GM19467 (cell line): ENCODE measurements around the gene CYBC1.
A peak's percentile ranks its signal among the peaks of the same experiment; 100 is the strongest.
"Not testable (repeated sequence)": the region's sequence is repeated elsewhere in the genome, so short reads cannot be mapped to it uniquely, and the experiment has no call there.

Source experiments
- ATAC-seq: cut with Tn5 transposase; IDR thresholded peaks from one replicate; pipeline ENCODE4 v1.9.1; 2021; ENCODE audit warnings: mild to moderate bottlenecking, moderate library complexity; ENCODE audit not compliant: unreplicated experiment

CYBC1 gene

DNA sequence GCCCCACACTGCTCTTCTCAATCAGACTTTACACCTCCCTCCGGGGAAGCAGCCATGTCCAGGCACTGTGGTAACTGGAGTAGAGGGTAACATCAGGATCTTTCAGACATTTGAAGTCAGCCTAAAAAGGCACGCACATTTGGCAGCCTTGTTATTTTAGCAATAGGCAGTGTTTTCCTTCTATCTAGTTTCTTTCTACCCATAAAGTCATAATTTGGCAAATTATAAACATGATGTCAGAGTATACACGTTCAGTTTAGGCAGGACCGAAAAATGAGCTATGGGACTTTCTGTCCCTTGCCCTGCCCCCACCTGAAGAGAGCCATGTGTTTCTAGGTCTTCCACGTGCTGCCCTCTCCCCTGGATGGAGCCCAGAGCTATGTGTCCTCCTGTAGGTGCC, 29.1 kb upstream of the CYBC1 start:
- no peak for ATAC-seq

DNA sequence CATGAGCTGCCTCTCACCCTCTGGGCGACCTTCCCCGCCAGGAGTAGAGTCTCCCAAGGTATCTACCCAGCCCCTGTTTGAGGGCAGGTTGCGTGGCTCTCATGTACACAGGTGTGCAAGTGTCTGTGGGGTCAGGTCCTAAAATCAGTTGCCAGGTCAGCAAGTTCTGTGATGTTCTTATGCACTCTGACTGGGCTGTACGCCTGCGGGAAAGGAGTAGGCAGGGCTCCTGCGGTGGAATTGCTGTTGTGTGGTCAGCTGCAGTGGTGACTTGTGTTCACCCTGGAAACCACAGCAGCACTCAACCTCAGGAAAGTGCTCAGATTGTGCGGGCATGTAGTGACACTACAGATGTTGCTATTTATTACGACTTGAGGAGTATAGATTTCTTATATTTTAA, 27.4 kb upstream of the CYBC1 start:
- ATAC-seq, result no peak

- no peak for ATAC-seq
Measured at GRCh38 chr17:82475458-82475857, 24.9 kb upstream of the CYBC1 start.

GRCh38 chr17:82474223-82475010, 23.9 kb upstream of the CYBC1 start:
- no peak for ATAC-seq

GRCh38 chr17:82470065-82470464, 19.5 kb upstream of the CYBC1 start:
- ATAC-seq, result no peak

DNA sequence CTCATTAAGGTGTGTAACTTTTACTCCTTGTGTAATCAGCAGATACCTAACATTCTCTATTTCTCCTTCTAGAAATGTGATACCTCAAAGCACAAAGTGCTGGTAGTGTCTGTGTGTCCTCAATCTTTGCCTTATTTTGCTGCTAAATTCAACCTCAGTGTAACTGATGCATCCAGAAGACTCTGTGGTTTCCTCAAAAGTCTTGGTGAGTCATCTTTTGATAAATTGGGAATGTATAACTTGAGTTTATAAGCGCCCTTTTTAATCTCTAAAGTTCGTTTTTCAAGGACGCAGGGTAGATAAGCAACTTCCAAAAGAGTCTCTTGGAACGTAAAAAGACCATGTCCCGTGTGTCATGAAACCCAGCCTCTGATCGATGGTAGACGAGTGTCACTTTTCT, 18.1 kb upstream of the CYBC1 start:
- no peak for ATAC-seq

GRCh38 chr17:82465023-82465603, 14.6 kb upstream of the CYBC1 start:
- ATAC-seq, result no peak

- no peak for ATAC-seq
Measured at GRCh38 chr17:82464567-82464929, 14.0 kb upstream of the CYBC1 start.

DNA sequence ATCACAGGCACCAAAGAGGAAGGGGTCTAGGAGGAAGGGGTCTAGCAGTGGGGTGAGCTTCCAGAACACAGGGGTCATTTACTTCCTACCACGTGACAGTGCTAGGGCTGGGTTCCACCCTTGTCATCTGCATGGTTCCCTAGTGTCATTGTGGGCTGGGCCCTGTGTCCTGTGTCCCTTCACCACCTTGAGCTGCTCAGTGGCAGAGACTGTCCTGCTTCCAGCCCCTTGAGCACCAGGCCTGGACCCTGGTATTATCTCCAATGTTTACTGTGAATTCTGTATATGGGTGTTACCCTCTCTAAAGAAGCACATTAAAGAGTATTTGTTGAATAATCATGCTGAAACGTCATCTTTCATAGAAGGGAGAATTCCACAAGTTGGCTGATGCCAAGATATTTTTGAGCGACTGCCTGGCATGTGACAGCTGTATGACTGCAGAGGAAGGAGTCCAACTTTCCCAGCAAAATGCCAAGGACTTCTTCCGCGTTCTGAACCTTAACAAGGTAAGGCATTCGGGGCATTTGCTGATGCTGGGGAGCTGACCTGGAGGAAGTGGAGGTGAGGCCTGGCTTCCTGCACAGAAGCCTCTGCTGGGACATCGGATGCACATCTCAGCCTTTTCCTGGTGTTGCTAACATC, 13.5 kb upstream of the CYBC1 start:
- ATAC-seq, result no peak

- ATAC-seq, result no peak
Measured at GRCh38 chr17:82463391-82463790, 12.8 kb upstream of the CYBC1 start.

GRCh38 chr17:82461827-82462524, 11.4 kb upstream of the CYBC1 start:
- no peak for ATAC-seq

GRCh38 chr17:82459936-82460335, 9.4 kb upstream of the CYBC1 start:
- not testable (repeated sequence) for ATAC-seq

DNA sequence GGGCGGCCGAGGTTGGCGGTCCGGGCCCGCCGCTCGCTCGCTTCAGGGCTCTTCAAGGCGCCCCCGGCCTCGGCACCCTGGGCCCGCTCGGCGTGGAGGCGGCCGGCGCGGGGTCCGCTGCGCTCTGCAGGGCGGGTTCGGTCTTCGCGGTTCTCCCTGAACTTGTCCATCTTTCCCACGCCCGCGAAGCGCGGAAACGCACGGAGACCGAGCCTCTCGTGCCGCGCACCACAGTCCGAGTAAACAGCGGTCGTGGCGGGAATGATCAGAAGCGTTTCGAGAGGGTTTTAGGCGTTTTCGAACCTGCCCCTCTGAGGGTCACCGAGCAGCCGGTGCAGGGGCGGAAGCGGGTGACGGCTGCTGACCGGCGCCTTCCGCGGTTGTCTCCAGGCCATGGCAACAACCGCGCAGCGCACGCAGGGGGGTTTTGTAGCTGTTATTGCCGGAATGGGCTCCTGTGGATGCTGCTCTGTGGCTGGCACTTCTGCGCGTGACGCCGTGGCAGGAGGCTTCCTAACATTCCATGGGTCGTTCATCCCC, 8.4 kb upstream of the CYBC1 start:
- ATAC-seq, result no peak

GRCh38 chr17:82458179-82458884, 7.8 kb upstream of the CYBC1 start, which contains the start of gene NARF:
NARF (plus strand) TSS chr17:82458741; CDS start chr17:82458804, 63 bp downstream.
- peak; percentile 92 for ATAC-seq

GRCh38 chr17:82457929-82458178, 7.3 kb upstream of the CYBC1 start:
- no peak for ATAC-seq

DNA sequence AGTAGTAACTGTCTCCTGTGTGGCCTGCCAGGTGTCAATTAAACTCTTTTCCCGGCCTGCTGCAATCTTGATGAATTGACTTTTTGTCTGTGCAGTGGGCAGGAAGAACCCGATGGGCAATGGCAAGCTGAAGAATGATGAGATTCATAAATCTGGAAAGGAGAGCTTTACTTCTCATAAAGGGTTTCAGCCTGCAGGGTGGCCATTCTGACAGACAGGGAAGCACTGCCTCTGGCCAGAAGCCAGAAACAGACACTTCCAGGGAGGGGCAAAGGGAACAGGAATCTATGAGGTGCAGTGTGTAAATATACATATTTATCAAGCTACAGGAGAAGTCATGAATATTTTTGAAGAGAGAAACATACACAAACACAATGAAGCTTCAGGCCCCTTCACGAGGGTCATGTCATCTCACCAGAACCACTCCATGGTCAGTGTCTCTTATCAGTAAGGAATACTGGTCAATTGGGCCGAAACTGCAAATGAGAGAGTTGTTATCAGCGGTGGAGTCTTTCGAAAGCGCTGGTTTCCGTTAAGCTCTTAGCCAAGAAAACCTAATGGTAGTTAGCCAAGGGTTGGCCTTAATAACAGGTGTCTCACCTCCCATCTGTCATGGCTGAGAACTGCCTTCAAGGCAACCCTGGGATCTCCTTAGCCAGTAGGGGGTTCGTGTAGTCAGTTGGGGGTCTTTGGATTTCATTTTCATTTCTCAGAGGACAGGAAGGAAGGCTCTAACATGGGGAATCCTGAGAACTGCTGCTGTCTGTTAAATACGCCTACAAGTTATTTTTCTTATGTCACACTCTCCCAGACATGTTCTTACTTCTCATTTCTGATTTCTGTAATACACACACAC, 6.7 kb upstream of the CYBC1 start:
- no peak for ATAC-seq

GRCh38 chr17:82453706-82454105, 3.2 kb upstream of the CYBC1 start:
- not testable (repeated sequence) for ATAC-seq

DNA sequence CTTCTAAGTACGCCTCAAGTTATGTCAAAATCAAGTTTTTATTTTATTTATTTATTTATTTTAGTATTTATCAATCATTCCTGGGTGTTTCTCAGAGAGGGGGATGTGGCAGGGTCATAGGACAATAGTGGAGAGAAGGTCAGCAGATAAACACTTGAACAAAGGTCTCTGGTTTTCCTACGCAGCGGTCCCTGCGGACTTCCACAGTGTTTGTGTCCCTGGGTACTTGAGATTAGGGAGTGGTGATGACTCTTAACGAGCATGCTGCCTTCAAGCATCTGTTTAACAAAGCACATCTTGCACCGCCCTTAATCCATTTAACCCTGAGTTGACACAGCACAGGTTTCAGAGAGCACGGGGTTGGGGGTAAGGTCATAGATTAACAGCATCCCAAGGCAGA, 2.6 kb upstream of the CYBC1 start:
- not testable (repeated sequence) for ATAC-seq

- ATAC-seq, result no peak
Measured at GRCh38 chr17:82452162-82452561, 1.6 kb upstream of the CYBC1 start.

DNA sequence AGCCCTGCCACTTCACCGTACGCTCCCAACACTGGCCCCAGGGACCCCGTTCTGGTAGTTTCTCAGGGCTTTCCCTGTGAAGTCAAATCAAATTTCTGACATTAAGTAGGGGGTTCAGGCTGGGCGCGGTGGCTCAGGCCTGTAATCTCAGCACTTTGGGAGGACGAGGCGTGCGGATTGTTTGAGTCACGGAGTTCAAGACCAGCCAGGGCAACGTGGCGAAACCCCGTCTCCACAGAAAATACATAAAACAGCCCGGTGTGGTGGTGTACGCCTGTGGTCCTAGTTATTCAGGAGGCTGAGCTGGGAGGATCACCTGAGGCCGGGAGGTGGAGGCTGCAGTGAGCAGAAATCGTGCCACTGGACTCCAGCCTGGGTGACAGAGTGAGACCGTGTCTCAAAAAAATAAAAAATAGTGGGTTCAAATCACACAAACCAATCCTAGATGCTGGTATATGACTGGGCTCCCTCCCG, 632 bp downstream of the CYBC1 start:
- ATAC-seq, result peak; percentile 3
